H1 (cell line): ENCODE measurements around the gene NUDC. TPM values are rescaled to one million over a fixed set of nuclear protein-coding genes. Genes with fewer than 3 reads are reported as not detected.

ENCODE experiments used
- CTCF ChIA-PET: fragments of 300-600 bp; sonication (Branson Sonifier 250); formaldehyde crosslinking; loops from one replicate; lab custom pipeline; 2021; ENCODE audit not compliant: partially characterized antibody; lab: Charles Lee
- POLR2A ChIA-PET: fragments of 300-600 bp; sonication (Branson Sonifier 250); formaldehyde crosslinking; loops from one replicate; lab custom pipeline; 2021; ENCODE audit warnings: inconsistent platforms; ENCODE audit not compliant: partially characterized antibody; lab: Charles Lee
- DNase-seq, 2 experiments: peaks; one replicate each; pipeline versions ENCODE4 v3.0.0 to v3.0.0-alpha.2; 2010 to 2022; ENCODE audit warnings: low spot score in 2 of 2, low read depth in 1 of 2, mixed read lengths in 1 of 2
- FAIRE-seq: peaks from 2 replicates; lab custom pipeline; 2011; peaks lifted over from hg19 to GRCh38; lab: Jason Lieb, UNC
- H2AFZ ChIP-seq: 2 replicates; pipeline ENCODE4 v1.8.1; 2012; ENCODE audit warnings: low read length, inconsistent platforms
- H2AK5ac ChIP-seq: 2 replicates; pipeline ENCODE4 v1.6.1; 2013; ENCODE audit warnings: low read depth, low read length
- H2BK120ac ChIP-seq: replicated peaks from 2 replicates; pipeline ENCODE3; 2013; ENCODE audit warnings: low read depth, low read length, inconsistent platforms
- H2BK12ac ChIP-seq: 2 replicates; pipeline ENCODE4 v1.6.1; 2013; ENCODE audit warnings: low read depth, low read length
- H2BK15ac ChIP-seq: 2 replicates; pipeline ENCODE4 v1.6.1; 2013; ENCODE audit warnings: low read length
- H2BK20ac ChIP-seq: 2 replicates; pipeline ENCODE4 v1.6.1; 2013; ENCODE audit warnings: low read length
- H2BK5ac ChIP-seq: 2 replicates; pipeline ENCODE4 v1.6.1; 2013; ENCODE audit warnings: low read depth, low read length
- H3K14ac ChIP-seq: 2 replicates; pipeline ENCODE4 v1.6.1; 2013; ENCODE audit warnings: inconsistent platforms; ENCODE audit not compliant: insufficient read length
- H3K18ac ChIP-seq: 2 replicates; pipeline ENCODE4 v1.6.1; 2013; ENCODE audit warnings: low read length; ENCODE audit errors: extremely low read depth
- H3K23ac ChIP-seq: 2 replicates; pipeline ENCODE4 v1.6.1; 2013; ENCODE audit warnings: inconsistent platforms; ENCODE audit not compliant: insufficient read length
- H3K23me2 ChIP-seq: 2 replicates; pipeline ENCODE4 v1.6.1; 2013; ENCODE audit warnings: low read depth, low read length
- H3K27ac ChIP-seq: 2 replicates; pipeline ENCODE4 v1.6.1; 2011; ENCODE audit warnings: low read depth, low read length, inconsistent platforms
- H3K27me3 ChIP-seq, 4 experiments: replicated peaks in 1 of 4; 1 replicate in 1 of 4; 2 replicates in 3 of 4; pipeline versions ENCODE4 v1.6.1 to v1.8.1; 2011 to 2013; ENCODE audit warnings: low read length in 3 of 4, mild to moderate bottlenecking in 3 of 4, inconsistent platforms in 2 of 4, mixed read lengths in 2 of 4, moderate library complexity in 1 of 4; ENCODE audit not compliant: control insufficient read depth in 3 of 4, insufficient read depth in 3 of 4; ENCODE audit errors: extremely low read depth in 1 of 4
- H3K36me3 ChIP-seq, 4 experiments: 2 replicates each; pipeline versions ENCODE4 v1.6.1 to v1.8.1; 2011 to 2013; ENCODE audit warnings: mild to moderate bottlenecking in 4 of 4, low read length in 3 of 4, moderate library complexity in 2 of 4, control low read depth in 1 of 4, inconsistent platforms in 1 of 4; ENCODE audit not compliant: insufficient read depth in 4 of 4, control insufficient read depth in 2 of 4
- H3K4ac ChIP-seq: replicated peaks from 2 replicates; pipeline ENCODE3; 2013; ENCODE audit warnings: low read length, low read depth, mixed read lengths, inconsistent platforms; ENCODE audit not compliant: insufficient read length
- H3K4me1 ChIP-seq, 4 experiments: replicated peaks in 1 of 4; 1 replicate in 1 of 4; 2 replicates in 3 of 4; pipeline versions ENCODE4 v1.6.1 to v1.8.1; 2011 to 2013; ENCODE audit warnings: low read length in 3 of 4, inconsistent platforms in 2 of 4, mixed read lengths in 1 of 4; ENCODE audit not compliant: insufficient read depth in 4 of 4, control insufficient read depth in 3 of 4
- H3K4me2 ChIP-seq, 2 experiments: 2 replicates each; pipeline versions ENCODE4 v1.6.1 to v1.8.1; 2011 to 2013; ENCODE audit warnings: low read depth in 2 of 2, low read length in 2 of 2, control low read depth in 1 of 2, inconsistent platforms in 1 of 2, mild to moderate bottlenecking in 1 of 2; ENCODE audit not compliant: insufficient read depth in 1 of 2
- H3K4me3 ChIP-seq, 4 experiments: fragments of 200-600, 300-600 bp in 1 of 4; sonication (generic), shearing (Covaris generic), sonication (Bioruptor Twin) in 1 of 4; 2 replicates each; pipeline versions ENCODE4 v1.5.1 to v1.8.1; 2011 to 2016; ENCODE audit warnings: low read length in 4 of 4, low read depth in 3 of 4, control low read depth in 2 of 4, inconsistent platforms in 2 of 4, mild to moderate bottlenecking in 2 of 4, mixed read lengths in 1 of 4, moderate library complexity in 1 of 4; ENCODE audit not compliant: insufficient read depth in 2 of 4; ENCODE audit errors: extremely low read depth in 1 of 4
- H3K56ac ChIP-seq: replicated peaks from 2 replicates; pipeline ENCODE3; 2013; ENCODE audit warnings: low read depth, mild to moderate bottlenecking, mixed read lengths, low read length, inconsistent platforms; ENCODE audit not compliant: insufficient read length
- H3K79me1 ChIP-seq: 2 replicates; pipeline ENCODE4 v1.6.1; 2013; ENCODE audit warnings: low read depth, low read length, control low read depth
- H3K79me2 ChIP-seq, 2 experiments: 2 replicates each; pipeline versions ENCODE4 v1.6.1 to v1.8.1; 2012 to 2013; ENCODE audit warnings: low read length in 2 of 2, mild to moderate bottlenecking in 2 of 2, inconsistent platforms in 1 of 2; ENCODE audit not compliant: insufficient read depth in 2 of 2, control insufficient read depth in 1 of 2
- H3K9ac ChIP-seq, 4 experiments: replicated peaks in 1 of 4; 1 replicate in 1 of 4; 2 replicates in 3 of 4; pipeline versions ENCODE4 v1.6.1 to v1.8.1; 2011 to 2013; ENCODE audit warnings: low read depth in 3 of 4, low read length in 3 of 4, control low read depth in 2 of 4, mild to moderate bottlenecking in 2 of 4, moderate library complexity in 2 of 4, inconsistent platforms in 1 of 4; ENCODE audit errors: extremely low read depth in 1 of 4
- H3K9me3 ChIP-seq, 2 experiments: 2 replicates each; pipeline versions ENCODE4 v1.6.1 to v1.8.1; 2012 to 2013; ENCODE audit warnings: mild to moderate bottlenecking in 2 of 2, moderate library complexity in 2 of 2, control low read depth in 1 of 2, inconsistent platforms in 1 of 2, low read depth in 1 of 2, low read length in 1 of 2, mixed read lengths in 1 of 2; ENCODE audit not compliant: insufficient read depth in 2 of 2
- H4K20me1 ChIP-seq, 2 experiments: replicated peaks in 1 of 2; 2 replicates each; pipeline versions ENCODE3 to v1.8.1; 2011 to 2013; ENCODE audit warnings: inconsistent platforms in 2 of 2, low read length in 2 of 2, mild to moderate bottlenecking in 1 of 2; ENCODE audit not compliant: insufficient read depth in 2 of 2, control insufficient read depth in 1 of 2
- H4K5ac ChIP-seq: 2 replicates; pipeline ENCODE4 v1.6.1; 2013; ENCODE audit warnings: low read length, low read depth, mixed read lengths, inconsistent platforms; ENCODE audit not compliant: insufficient read length
- H4K8ac ChIP-seq: 2 replicates; pipeline ENCODE4 v1.8.0; 2013; ENCODE audit warnings: mild to moderate bottlenecking, moderate library complexity, low read length, inconsistent platforms; ENCODE audit not compliant: insufficient read depth; ENCODE audit errors: extremely low read depth
- H4K91ac ChIP-seq: replicated peaks from 2 replicates; pipeline ENCODE3; 2013; ENCODE audit warnings: low read length, mixed read lengths, inconsistent platforms; ENCODE audit not compliant: insufficient read length
- BRCA1 ChIP-seq: IDR thresholded peaks from 2 replicates; pipeline ENCODE4 v1.6.1; 2012; ENCODE audit warnings: low read depth, low read length, improper control_type of control experiment
- CHD2 ChIP-seq: IDR thresholded peaks from 2 replicates; pipeline ENCODE4 v1.6.1; 2012; ENCODE audit warnings: low read length, improper control_type of control experiment
- EP300 ChIP-seq, 2 experiments: IDR thresholded peaks; 1 replicate in 1 of 2; 2 replicates in 1 of 2; pipeline ENCODE4 v1.6.1; 2011 to 2012; ENCODE audit warnings: low read depth in 2 of 2, low read length in 2 of 2, mild to moderate bottlenecking in 2 of 2, borderline replicate concordance in 1 of 2, inconsistent platforms in 1 of 2, moderate library complexity in 1 of 2
- KDM1A ChIP-seq: fragments of 200-600, 300-600 bp; sonication (generic); IDR thresholded peaks from 2 replicates; pipeline ENCODE4 v1.7.1; 2016; ENCODE audit warnings: mild to moderate bottlenecking, low read length, borderline replicate concordance
- MAFK ChIP-seq: IDR thresholded peaks from 2 replicates; pipeline ENCODE4 v1.6.1; 2012; ENCODE audit warnings: low read depth, mild to moderate bottlenecking, improper control_type of control experiment, low read length
- NANOG ChIP-seq: IDR thresholded peaks from 2 replicates; pipeline ENCODE4 v1.6.1; 2011; ENCODE audit warnings: low read length, low read depth, mild to moderate bottlenecking, inconsistent platforms; ENCODE audit not compliant: insufficient read depth, poor library complexity, severe bottlenecking
- SIRT6 ChIP-seq: IDR thresholded peaks from one replicate; pipeline ENCODE4 v1.7.1; 2012; ENCODE audit warnings: low read length, inconsistent platforms
- WGBS, 2 experiments: shearing (Covaris generic) in 1 of 2; methylation state at CpG; one replicate each; pipeline versions ENCODE4 v1.1.6 to v1.1.7; 2013 to 2015; ENCODE audit warnings: low lambda C conversion rate in 2 of 2, mixed read lengths in 2 of 2, inconsistent platforms in 1 of 2, low coverage in 1 of 2, missing lambda C conversion rate in 1 of 2; ENCODE audit not compliant: insufficient replicate concordance in 2 of 2, insufficient coverage in 1 of 2, insufficient read length in 1 of 2; ENCODE audit errors: extremely low coverage in 1 of 2, missing lambda C conversion rate in 1 of 2; 5-methylcytosine and 5-hydroxymethylcytosine counted together
- polyA plus RNA-seq, 7 experiments: library from polyadenylated mRNA; depleted of rRNA in 3 of 7; stranded (reverse) in 5 of 7; unstranded in 2 of 7; fragments of >200 nt in 5 of 7; fragments of 200-250 nt in 2 of 7; gene quantifications; 1 replicate in 5 of 7; 2 replicates in 1 of 7; 4 replicates in 1 of 7; pipeline versions ENCODE4 v1.2.1 to v1.2.3, GENCODE V29; 2011 to 2013; ENCODE audit warnings: missing spikeins in 2 of 7, mixed read lengths in 2 of 7
- total RNA-seq: library from RNA; stranded (reverse); fragmentation: NEBNext Ultra II Directional; extraction: Animal tissue kit (Norgen Biotek cat#: 25700); gene quantifications from 2 replicates; pipeline ENCODE4 v1.2.1, GENCODE V29; 2021

The NUDC gene
- total and polyA plus RNA-seq, 2 of the 8 experiments (the other 6 are each of a cell fraction or from before 2014, with no cell fraction given) = 43.2 to 131 TPM

- Histone ChIP-seq H3K36me3 (peaks cover 19 to 62% (median 42%) of the 10 kb centered on the region in 4 experiments), H4K5ac (no peak overlapping the region), H2BK12ac (no peak overlapping the region), H2BK120ac (no peak overlapping the region), H2BK20ac (no peak overlapping the region), H4K20me1 (peaks cover 3 to 6% of the 10 kb centered on the region in 2 experiments), H4K91ac (no peak overlapping the region), H2AFZ (no peak overlapping the region), H3K23me2 (no peaks in the 10 kb centered on the region), H3K4me2 (no peak overlapping the region), H3K9me3 (no peaks in the 10 kb centered on the region), H2AK5ac (no peak overlapping the region), H2BK15ac (no peak overlapping the region), H4K8ac (peak overlapping the region; percentile 71; the same call in 1 of the 2 replicates), H2BK5ac (no peak overlapping the region), H3K4me1 (no peaks in the 10 kb centered on the region), H3K27ac (no peak overlapping the region), H3K9ac (no peak overlapping the region), H3K27me3 (no peaks in the 10 kb centered on the region), H3K23ac (no peak overlapping the region), H3K79me1 (no peaks in the 10 kb centered on the region), H3K14ac (no peak overlapping the region), H3K4ac (no peak overlapping the region), H3K79me2 (no peaks in the 10 kb centered on the region), H3K56ac (no peak overlapping the region), H3K4me3 (no peak overlapping the region), H3K18ac (no peak overlapping the region)
- ChIA-PET CTCF (interaction anchor here (1.4 kb wide), 1 partner anchor 23 kb away, joined by 3 read pairs; no protein-coding TSS in a partner anchor), POLR2A (interaction anchor here (0.8 to 1.5 kb wide), 6 partner anchors 9 to 61 kb away, joined by 3 to 6 read pairs (median 4); partner anchors contain the start of genes KDF1 and NUDC)
- DNase-seq (no peak), FAIRE-seq (no peak)
- 92% methylated on average over 8 of the region's 8 CpGs; no CpG with 5 or more reads in 1 of the 2 experiments for WGBS, 2 experiments
- TF ChIP-seq KDM1A = no peak
- no peak for TF ChIP-seq EP300 (IDR thresholded peaks at IDR 0.05; ENCODE audit: borderline replicate concordance in 1 of 2, low read depth in 2 of 2, low read length in 2 of 2)
- TF ChIP-seq NANOG = no peak
- no peak for TF ChIP-seq MAFK
- no peak for TF ChIP-seq BRCA1
- TF ChIP-seq CHD2 = no peak
- no peak for TF ChIP-seq SIRT6
Measured at GRCh38 chr1:26945728-26946127, 24.2 kb downstream of the NUDC start.
